ENCODE results near the gene EXOC8.
"Not testable (repeated sequence)": the region's sequence is repeated elsewhere in the genome, so short reads cannot be mapped to it uniquely, and the experiment has no call there.

EXOC8 gene

DNA sequence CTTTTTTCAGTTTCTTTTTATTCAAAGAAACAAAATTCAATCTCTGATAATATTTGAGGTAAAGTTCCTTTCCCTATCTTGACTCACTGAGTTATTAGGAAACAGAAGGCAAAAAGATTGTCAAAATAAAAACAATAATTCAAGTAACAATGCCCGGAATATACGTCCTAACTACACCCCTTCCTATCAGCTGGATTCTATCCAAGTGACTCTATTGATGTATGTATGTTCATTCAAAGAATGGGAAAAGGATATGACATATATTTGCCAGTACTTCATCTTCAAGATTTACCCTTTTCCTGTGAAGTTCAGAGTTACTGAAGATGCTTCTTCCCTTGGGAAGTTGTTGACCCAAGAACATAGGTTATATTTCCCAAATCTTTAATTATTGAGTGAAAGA, 14.2 kb upstream of the EXOC8 start:
- no peak for DNase-seq (ENCODE audit: low spot score)

GRCh38 chr1:231348856-231349255, 11.2 kb upstream of the EXOC8 start:
- DNase-seq (ENCODE audit: low spot score) = not testable (repeated sequence)

- DNase-seq (ENCODE audit: low spot score) = no peak
Observed at GRCh38 chr1:231348442-231348841, 10.8 kb upstream of the EXOC8 start.

DNA sequence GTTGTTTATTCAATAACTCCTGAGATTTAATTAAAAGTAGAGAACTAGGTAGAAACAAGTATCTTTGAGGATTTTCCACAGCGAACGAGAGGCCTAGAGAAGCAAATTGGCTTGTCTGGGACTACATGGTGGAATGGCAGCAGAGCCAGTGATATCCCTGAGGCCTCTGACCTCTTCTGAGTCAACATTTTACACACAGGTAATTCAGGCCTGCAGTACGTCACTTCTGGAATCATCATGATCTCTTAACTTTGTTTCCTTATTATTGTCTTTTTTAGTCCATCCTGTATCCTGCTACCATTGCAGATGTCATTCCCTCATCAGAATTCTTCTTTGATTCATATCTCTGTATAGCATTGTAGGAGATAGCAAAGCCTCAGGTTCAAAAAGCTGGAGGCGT, 10.3 kb upstream of the EXOC8 start:
- no peak for DNase-seq (ENCODE audit: low spot score)

DNA sequence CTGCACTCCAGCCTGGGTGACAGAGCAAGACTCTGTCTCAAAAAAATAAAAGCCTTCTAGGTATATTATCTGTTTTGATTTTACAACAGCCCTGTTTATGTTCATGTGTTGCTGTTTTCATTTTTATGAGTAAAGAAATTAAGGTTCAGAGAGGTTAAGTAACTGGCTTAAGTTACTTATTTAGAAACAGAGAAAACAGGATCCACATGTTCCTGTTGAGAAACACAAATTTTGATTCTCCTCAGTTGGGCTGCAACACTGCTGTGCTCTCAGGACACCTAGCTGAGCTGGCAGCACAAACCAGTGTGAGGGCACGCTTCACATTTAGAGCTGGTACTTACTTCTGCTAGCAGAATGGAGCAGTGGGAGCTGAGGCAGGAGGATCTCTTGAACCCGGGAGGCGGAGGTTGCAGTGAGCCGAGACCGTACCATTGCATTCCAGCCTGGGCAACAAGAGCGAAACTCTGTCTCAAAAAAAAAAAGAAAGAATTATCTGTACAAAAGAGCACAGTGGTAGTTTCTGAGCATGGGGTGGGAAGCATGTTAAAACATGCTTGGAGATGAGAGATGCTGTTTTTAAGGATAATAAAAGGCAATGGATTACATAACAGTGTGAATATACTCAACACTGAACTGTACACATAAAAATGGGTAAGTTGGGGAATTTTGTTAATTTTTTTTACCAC, 2.8 kb upstream of the EXOC8 start:
- DNase-seq (ENCODE audit: low spot score) = no peak

DNA sequence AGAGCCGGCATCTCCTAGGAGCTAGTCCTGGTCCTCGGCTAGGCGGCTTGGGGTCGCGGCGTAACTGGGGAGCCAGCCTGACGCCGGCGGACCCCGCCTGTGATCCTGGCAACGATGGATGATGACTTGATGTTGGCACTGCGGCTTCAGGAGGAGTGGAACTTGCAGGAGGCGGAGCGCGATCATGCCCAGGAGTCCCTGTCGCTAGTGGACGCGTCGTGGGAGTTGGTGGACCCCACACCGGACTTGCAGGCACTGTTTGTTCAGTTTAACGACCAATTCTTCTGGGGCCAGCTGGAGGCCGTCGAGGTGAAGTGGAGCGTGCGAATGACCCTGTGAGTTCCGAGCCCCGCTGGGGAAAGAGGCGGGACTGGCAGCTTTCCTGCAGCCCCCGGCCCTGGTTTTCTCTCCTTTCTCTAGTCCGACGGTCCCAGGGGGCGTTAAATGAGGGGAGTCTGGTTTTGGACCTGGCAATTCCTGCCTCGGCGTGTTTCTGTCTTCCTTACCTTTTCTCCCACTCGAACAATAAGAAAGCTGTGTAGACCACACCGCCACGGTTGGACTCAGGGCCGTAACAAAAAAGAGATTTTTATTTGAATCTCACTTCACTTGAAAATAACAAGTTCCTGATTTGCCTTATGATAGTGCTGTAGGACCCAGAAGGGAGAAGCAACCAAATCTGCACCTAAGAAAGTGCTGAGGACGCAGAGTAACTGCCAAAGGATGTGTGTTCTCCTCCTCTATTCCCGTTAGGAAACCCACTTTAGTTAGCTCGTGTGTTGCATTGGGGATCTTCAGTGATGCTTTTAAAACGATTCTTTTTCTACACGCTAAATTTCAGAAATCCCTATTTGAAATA, 847 bp upstream of the EXOC8 start, which contains the start of gene SPRTN:
SPRTN (plus strand) TSS at position 24 of the 859 bp plus-strand sequence; CDS start at position 115, 91 bp downstream.
- DNase-seq (ENCODE audit: low spot score) = no peak

DNA sequence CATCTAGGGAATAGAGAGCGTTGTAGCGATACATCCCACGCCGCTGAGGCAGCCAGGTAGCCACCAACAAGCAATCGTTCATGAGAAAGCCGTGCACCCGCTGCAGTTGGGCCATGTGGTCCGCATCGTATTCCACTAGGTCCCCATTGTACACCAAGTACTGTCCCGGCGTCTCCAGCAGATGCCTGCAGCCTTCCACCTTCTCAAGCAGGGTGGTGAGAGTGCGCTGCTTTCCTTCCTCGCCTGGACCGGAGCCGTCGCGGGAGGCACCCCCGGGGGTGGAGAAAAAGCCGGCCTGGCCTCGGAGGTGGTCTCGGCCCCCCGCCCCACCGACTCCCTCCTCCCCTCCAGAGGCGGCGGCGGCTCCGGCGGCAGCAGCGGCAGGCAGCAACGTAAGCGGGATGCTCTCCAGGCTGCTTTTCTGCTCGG, 595 bp downstream of the EXOC8 start:
- DNase-seq (ENCODE audit: low spot score) = peak; percentile 11

DNA sequence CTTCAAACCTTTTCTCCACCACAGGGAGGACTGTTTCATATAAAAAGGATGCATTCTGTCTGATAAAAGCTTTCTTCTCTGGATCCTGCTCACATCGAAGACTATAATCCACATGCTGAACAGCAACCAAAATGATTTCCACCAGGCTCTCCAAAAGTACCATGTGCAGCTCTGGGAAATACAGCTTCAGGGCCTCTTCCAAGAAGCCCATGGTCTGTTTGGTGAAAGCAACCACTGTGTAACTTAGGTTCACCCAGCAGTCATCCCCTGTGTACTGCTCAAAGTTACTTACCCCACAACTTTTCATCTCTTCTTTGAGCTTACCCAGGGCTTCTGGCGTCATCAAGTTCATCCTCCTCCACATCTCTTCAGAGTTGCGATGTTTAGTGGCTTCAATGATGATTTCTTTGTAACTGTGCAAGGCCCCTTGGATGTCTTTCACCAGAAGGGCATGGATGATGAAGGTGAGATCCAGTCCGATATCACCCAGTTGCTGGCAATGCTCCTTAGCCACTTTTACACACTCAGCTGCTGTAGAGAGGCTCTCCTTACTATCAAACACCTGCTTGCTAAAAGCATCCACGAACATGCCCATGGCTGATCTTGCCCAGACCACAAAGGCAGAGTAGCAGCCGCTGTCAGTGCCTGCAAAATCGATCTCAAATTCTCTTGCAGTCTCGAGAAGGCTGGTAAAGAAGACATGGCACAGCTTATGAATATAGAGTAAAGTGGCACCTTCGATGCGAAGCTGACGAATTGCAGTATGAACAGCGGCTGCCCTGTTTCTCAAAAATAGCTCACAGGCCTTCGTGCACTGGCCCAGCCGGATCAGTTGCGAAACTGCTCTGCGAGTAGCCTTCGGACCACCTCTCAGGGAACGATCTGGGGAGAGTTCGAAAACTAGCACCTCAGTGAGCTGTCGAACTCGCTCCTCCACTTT, 1.7 kb downstream of the EXOC8 start:
- DNase-seq (ENCODE audit: low spot score) = no peak

- DNase-seq (ENCODE audit: low spot score) = no peak
Observed at GRCh38 chr1:231334952-231335351, 2.7 kb downstream of the EXOC8 start.

- no peak for DNase-seq (ENCODE audit: low spot score)
Observed at GRCh38 chr1:231334079-231334666, 3.5 kb downstream of the EXOC8 start.

DNA sequence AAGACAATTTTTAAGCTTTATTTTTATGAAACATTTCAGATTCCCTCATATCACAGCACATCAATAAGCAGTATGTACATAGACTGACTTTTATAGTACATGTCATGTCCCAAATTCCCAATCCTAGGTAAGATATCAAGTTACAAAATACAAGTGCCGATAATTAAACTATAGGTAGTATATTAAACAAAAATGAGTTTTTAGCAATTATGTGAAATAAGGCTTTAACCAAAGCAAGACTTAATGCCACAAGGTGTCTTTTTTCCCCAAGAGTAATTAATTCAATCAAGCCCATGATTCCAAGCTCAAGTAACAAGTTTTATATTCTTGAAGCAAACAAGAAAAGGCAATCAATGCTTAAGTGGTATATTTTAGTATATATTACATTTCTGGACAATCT, 4.9 kb downstream of the EXOC8 start:
- DNase-seq (ENCODE audit: low spot score) = no peak

DNA sequence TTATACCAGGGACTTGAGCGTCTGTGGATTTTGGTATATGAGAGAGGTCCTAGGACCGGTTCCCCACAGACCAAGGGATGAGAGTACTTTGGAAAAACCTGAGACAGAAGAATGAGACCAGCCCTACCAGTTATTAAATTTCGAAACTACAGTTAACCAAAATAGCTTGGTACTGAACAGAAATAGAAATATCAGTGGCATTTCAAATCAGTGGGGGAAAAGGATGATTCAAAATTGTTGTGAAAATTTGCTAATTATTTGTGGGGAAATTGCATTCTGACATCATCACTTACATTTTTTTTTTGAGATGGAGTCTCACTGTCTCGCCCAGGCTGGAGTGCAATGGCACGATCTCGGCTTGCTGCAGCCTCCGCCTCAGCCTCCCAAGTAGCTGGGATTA, 8.2 kb downstream of the EXOC8 start:
- no peak for DNase-seq (ENCODE audit: low spot score)

DNA sequence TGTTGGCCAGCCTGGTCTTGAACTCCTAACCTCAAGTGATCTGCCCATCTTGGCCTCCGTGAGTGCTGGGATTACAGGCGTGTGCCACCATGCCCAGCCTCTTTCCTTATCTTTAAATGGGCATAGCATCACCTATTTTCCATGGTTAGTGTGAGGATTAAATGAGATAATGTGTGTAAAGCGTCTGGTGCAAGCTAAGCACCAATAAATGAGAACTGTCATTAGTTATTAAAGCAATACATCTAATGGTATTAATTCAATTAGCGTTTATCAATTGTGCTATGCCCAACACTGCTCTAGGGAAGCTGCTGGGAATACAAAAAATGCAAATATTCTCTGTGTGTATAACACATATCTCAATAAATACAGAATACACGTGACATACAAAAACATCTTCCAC, 10.0 kb downstream of the EXOC8 start:
- DNase-seq (ENCODE audit: low spot score) = no peak

DNA sequence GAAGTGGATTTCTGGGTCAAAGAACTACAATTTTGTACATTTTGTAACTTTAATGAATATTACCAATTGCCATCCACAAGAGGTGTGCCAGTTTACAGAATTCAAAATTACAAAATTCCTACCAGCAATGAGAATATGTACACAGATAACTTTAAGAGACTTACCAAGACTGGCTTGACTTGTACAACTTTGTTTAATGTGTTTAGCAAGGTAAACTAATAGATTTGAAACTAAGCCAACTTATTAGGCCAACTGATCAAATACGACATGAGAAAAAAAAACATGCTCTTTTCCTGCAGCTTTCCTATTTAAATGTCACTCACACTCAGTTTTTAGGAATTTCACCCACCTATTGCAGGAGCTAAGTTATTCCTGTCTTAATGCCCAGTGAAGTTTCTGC, 11.4 kb downstream of the EXOC8 start:
- DNase-seq (ENCODE audit: low spot score) = no peak

DNA sequence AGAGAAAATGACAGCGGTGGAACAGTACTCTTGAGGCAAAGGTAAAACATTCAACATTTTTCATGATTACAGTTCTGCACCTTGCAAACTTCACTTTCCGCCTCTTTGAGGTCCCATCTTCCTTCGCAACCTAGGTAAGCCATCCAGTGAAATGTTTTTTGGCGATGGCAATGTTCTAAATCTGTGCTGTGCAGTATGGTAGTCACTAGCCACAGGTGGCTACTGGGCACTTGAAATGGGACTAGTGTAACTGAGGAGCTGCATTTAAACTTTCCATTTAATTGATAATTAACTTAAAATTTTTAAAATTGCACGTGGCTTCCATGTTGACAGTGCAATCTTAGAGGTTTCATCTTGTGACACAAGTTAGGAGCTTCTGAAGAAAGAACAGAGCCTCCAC, 13.0 kb downstream of the EXOC8 start:
- no peak for DNase-seq (ENCODE audit: low spot score)

GRCh38 chr1:231322880-231323530, 14.6 kb downstream of the EXOC8 start:
- DNase-seq (ENCODE audit: low spot score) = no peak

DNA sequence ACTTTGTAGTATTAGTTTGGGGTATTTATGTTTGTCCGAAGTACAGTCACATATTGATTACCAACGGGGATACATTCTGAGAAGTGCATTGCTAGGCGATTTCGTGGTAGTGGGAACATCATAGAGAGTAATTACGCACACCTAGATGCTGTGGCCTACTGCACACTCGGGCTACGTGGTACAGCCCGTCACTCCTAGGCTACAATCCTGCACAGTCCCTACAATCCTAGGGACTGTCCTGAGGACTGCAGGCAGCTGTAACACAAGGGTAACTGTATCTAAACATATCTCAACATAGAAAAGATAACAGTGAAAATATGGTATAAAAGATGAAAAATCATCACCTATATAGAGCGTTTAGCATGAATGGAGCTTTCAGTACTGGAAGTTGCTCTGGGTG, 18.6 kb downstream of the EXOC8 start:
- no peak for DNase-seq (ENCODE audit: low spot score)

GRCh38 chr1:231318568-231318967, 19.1 kb downstream of the EXOC8 start:
- DNase-seq (ENCODE audit: low spot score) = no peak

DNA sequence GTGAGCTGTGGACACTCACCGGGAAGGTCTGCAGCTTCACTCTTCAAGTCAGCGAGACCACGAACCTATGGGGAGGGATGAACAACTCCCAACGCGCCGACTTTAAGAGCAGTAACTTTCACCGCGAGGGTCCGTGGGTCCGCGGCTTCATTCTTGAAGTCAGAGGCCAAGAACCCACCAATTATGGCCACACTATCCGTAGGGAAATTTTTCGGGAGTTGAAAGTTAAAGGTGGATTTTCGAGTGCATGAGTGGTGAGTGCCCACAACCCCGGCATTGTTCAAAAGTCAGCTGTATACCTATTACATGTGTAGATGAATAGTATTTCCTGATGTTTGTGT, 19.7 kb downstream of the EXOC8 start:
- DNase-seq (ENCODE audit: low spot score) = no peak

GRCh38 chr1:231317306-231318014, 20.2 kb downstream of the EXOC8 start:
- DNase-seq (ENCODE audit: low spot score) = no peak

GRCh38 chr1:231315887-231316286, 21.8 kb downstream of the EXOC8 start:
- DNase-seq (ENCODE audit: low spot score) = no peak

All from globus pallidus (tissue), 1 donor.